Neural cell (in vitro differentiated cells): Measurements from ENCODE around the gene ALKBH8. TPM values are rescaled to one million over a fixed set of nuclear protein-coding genes. Genes with fewer than 3 reads are reported as not detected.

ENCODE experiments used
- H2AFZ ChIP-seq: fragments of 200-600, 300-800 bp; sonication (generic), shearing (Covaris generic); 2 replicates; pipeline ENCODE4 v1.6.0; 2014; ENCODE audit warnings: low read depth, mild to moderate bottlenecking, antibody characterized with exemption, low read length, moderate library complexity
- H3F3A ChIP-seq: fragments of 200-600 bp; shearing (Covaris generic); 2 replicates; pipeline ENCODE4 v1.6.1; 2016; ENCODE audit warnings: mild to moderate bottlenecking, moderate library complexity, mixed read lengths, antibody characterized with exemption, low read length; ENCODE audit not compliant: insufficient read depth, poor library complexity, severe bottlenecking
- H3K27ac ChIP-seq: fragments of 200-600, 300-800 bp; sonication (generic), shearing (Covaris generic); 2 replicates; pipeline ENCODE4 v1.5.1; 2014; ENCODE audit warnings: mild to moderate bottlenecking, low read length, moderate library complexity
- H3K27me3 ChIP-seq: fragments of 300-800, 200-600 bp; sonication (generic), shearing (Covaris generic); 2 replicates; pipeline ENCODE4 v1.6.0; 2014; ENCODE audit warnings: mild to moderate bottlenecking, low read depth, low read length, moderate library complexity; ENCODE audit not compliant: insufficient read depth
- H3K36me3 ChIP-seq: fragments of 300-800, 200-600 bp; sonication (generic), shearing (Covaris generic); 2 replicates; pipeline ENCODE4 v1.5.1; 2014; ENCODE audit warnings: mild to moderate bottlenecking, antibody characterized with exemption, low read length, moderate library complexity; ENCODE audit not compliant: insufficient read depth
- H3K4me2 ChIP-seq: fragments of 300-800, 200-600 bp; sonication (generic), shearing (Covaris generic); 2 replicates; pipeline ENCODE4 v1.6.0; 2014; ENCODE audit warnings: mild to moderate bottlenecking, low read length
- H3K4me3 ChIP-seq: fragments of 300-800, 200-600 bp; sonication (generic), shearing (Covaris generic); 2 replicates; pipeline ENCODE4 v1.5.1; 2014; ENCODE audit warnings: mild to moderate bottlenecking, low read length, moderate library complexity
- H3K79me2 ChIP-seq: fragments of 200-600 bp; shearing (Covaris generic); replicated peaks from 2 replicates; pipeline ENCODE4 v1.6.0; 2014; ENCODE audit warnings: mild to moderate bottlenecking, low read length, moderate library complexity; ENCODE audit not compliant: insufficient read depth
- H3K9ac ChIP-seq: fragments of 300-800, 200-600 bp; sonication (generic), shearing (Covaris generic); 2 replicates; pipeline ENCODE4 v1.6.1; 2016; ENCODE audit warnings: mild to moderate bottlenecking, low read length, mixed read lengths
- H3K9me2 ChIP-seq: fragments of 200-600 bp; shearing (Covaris generic); 2 replicates; pipeline ENCODE4 v1.6.1; 2016; ENCODE audit warnings: mild to moderate bottlenecking, low read length, mixed read lengths; ENCODE audit not compliant: insufficient read depth
- H3K9me3 ChIP-seq: fragments of 200-600, 300-800 bp; sonication (generic), shearing (Covaris generic); 2 replicates; pipeline ENCODE4 v1.6.1; 2016; ENCODE audit warnings: mild to moderate bottlenecking, mixed run types, low read length, moderate library complexity, mixed read lengths
- H4K20me1 ChIP-seq: fragments of 200-600 bp; shearing (Covaris generic); 2 replicates; pipeline ENCODE4 v1.6.1; 2016; ENCODE audit warnings: mild to moderate bottlenecking, mixed run types; ENCODE audit not compliant: insufficient read depth
- CTCF ChIP-seq: fragments of 450-650 bp; IDR thresholded peaks from 2 replicates; pipeline ENCODE4 v1.5.1; 2014; ENCODE audit warnings: antibody characterized with exemption, mild to moderate bottlenecking, moderate library complexity; ENCODE audit not compliant: poor library complexity, severe bottlenecking
- EP300 ChIP-seq: fragments of 450-650 bp; conservative IDR thresholded peaks from 2 replicates; pipeline ENCODE4 v1.6.1; 2014; ENCODE audit warnings: antibody characterized with exemption, mild to moderate bottlenecking, moderate library complexity; ENCODE audit not compliant: poor library complexity, severe bottlenecking
- EZH2 ChIP-seq: fragments of 200-600, 300-800 bp; shearing (Covaris generic), sonication (generic); IDR thresholded peaks from 2 replicates; pipeline ENCODE4 v1.6.1; 2014; ENCODE audit warnings: antibody characterized with exemption, low read length, borderline replicate concordance, mild to moderate bottlenecking; ENCODE audit not compliant: insufficient read depth, poor library complexity, severe bottlenecking
- MXI1 ChIP-seq: fragments of 450-650 bp; conservative IDR thresholded peaks from 2 replicates; pipeline ENCODE4 v1.6.1; 2014; ENCODE audit warnings: antibody characterized with exemption, mild to moderate bottlenecking; ENCODE audit not compliant: poor library complexity, severe bottlenecking
- POLR2AphosphoS5 ChIP-seq: IDR thresholded peaks from 2 replicates; pipeline ENCODE4 v1.6.1; 2012
- RAD21 ChIP-seq: fragments of 450-650 bp; conservative IDR thresholded peaks from 2 replicates; pipeline ENCODE4 v1.6.1; 2014; ENCODE audit warnings: antibody characterized with exemption, mild to moderate bottlenecking, moderate library complexity
- REST ChIP-seq: IDR thresholded peaks from 2 replicates; pipeline ENCODE4 v1.6.1; 2012; ENCODE audit warnings: borderline replicate concordance
- SMC3 ChIP-seq: fragments of 450-650 bp; conservative IDR thresholded peaks from 2 replicates; pipeline ENCODE4 v1.6.1; 2014; ENCODE audit warnings: antibody characterized with exemption, mild to moderate bottlenecking, moderate library complexity; ENCODE audit not compliant: poor library complexity
- TAF1 ChIP-seq: IDR thresholded peaks from 2 replicates; pipeline ENCODE4 v1.6.1; 2012; ENCODE audit warnings: low read depth
- polyA plus RNA-seq: library from polyadenylated mRNA; depleted of rRNA; stranded (reverse); fragments of >200 nt; gene quantifications from 2 replicates; pipeline ENCODE4 v1.2.3, GENCODE V29; 2014

The ALKBH8 gene
- polyA plus RNA-seq, 1 donor from 2014 or later = 7.6 TPM

DNA sequence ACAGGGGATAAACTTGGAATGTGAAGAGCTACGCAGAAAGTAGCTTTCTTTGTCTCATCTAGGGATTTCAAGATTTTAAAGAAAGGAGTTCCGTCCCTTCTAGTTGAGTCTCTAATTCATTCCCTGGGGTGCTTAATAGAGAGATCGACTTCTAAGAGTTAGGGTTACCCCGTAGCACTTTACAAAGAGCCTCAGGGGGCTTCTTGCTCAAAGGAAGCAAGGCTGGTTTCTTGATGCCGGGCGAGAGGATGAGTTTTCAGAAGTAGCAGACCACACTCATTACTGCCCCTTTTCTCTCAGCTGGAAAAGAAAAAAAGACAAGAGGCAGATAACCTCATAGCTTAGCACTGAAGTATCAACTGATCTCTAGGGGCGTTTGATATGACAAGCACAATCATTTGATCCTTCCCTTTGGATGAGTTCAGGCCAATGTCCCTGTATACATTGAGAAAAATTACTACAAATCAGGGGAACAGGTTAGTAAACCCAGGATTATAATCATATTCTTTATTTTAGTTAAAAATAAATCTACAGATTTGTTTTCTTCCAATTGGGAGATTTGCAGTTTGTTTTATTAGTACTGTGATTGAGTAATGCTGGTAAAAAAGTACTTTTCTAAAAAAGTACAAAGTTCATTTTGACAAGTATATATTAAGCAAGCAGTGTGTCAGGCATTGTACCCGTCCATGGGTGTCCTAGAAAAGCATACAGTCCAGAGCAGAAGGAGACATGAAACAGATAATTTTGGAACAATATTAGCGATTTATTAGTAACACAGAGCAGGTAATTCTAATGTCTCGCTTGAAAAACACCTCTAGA is 44.1 kb upstream of the ALKBH8 start:
- Histone ChIP-seq H4K20me1 (no peaks in the 10 kb centered on the region), H2AFZ (no peak overlapping the region), H3K4me2 (no peak overlapping the region), H3K4me3 (peak overlapping the region; percentile 19), H3K36me3 (no peaks in the 10 kb centered on the region), H3K27me3 (peaks cover 4% of the 10 kb centered on the region), H3F3A (no peaks in the 10 kb centered on the region), H3K9ac (no peak overlapping the region), H3K9me2 (no peaks in the 10 kb centered on the region), H3K9me3 (no peaks in the 10 kb centered on the region), H3K79me2 (no peaks in the 10 kb centered on the region), H3K27ac (no peak overlapping the region)
- TF ChIP-seq REST (no peak), EP300 (no peak), MXI1 (no peak), POLR2AphosphoS5 (no peak), CTCF (no peak), EZH2 (no peak), RAD21 (no peak), TAF1 (no peak), SMC3 (no peak)

DNA sequence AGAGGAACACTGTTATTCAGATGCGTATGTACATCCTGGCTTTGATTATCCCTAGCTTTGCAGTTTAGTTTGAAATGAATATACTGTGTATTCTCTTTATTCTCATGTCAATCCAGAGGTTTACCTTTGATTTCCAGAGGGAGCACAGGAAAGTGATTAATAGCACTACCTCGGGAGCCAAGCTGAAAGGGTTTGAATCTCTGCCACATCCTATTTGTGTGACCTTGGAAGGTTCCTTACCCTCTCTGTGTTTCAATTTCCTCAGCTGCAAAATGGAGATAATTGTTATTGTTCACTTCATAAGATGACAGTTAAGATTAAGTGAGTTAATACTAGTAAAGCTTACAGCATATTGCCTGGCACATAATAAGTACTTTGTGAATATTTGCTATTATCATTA is 43.3 kb upstream of the ALKBH8 start:
- H3F3A ChIP-seq = no peaks in the 10 kb centered on the region
- H4K20me1 ChIP-seq = no peaks in the 10 kb centered on the region
- no peaks in the 10 kb centered on the region for H3K79me2 ChIP-seq
- no peak overlapping the region for H3K27ac ChIP-seq
- H3K27me3 ChIP-seq = peaks cover 4% of the 10 kb centered on the region
- no peaks in the 10 kb centered on the region for H3K9me3 ChIP-seq
- H2AFZ ChIP-seq = no peak overlapping the region
- H3K4me3 ChIP-seq = no peak overlapping the region
- TF ChIP-seq RAD21 (no peak), MXI1 (no peak), SMC3 (no peak), POLR2AphosphoS5 (no peak), CTCF (no peak), EP300 (no peak), TAF1 (no peak), REST (no peak), EZH2 (no peak)
- H3K9me2 ChIP-seq = no peaks in the 10 kb centered on the region
- H3K36me3 ChIP-seq = no peaks in the 10 kb centered on the region
- H3K4me2 ChIP-seq = no peak overlapping the region
- no peak overlapping the region for H3K9ac ChIP-seq
